B cell (primary cell): Measurements from ENCODE around the gene VPS51. TPM values are rescaled to one million over a fixed set of nuclear protein-coding genes. Genes with fewer than 3 reads are reported as not detected.

Experiments used
- ATAC-seq: fragments of 200-7000 bp; cut with Tn5 transposase; one replicate; pipeline ENCODE4 v1.10.0; 2021; ENCODE audit warnings: low read depth, mild to moderate bottlenecking, moderate number of reproducible peaks, moderate library complexity
- CTCF ChIA-PET: fragments of 350-600 bp; sonication (Branson Sonifier 250); formaldehyde crosslinking; loops from one replicate; lab custom pipeline; 2021; ENCODE audit warnings: antibody characterized with exemption, inconsistent platforms; lab: Charles Lee
- POLR2A ChIA-PET: fragments of 350-600 bp; sonication (Branson Sonifier 250); formaldehyde crosslinking; loops from one replicate; lab custom pipeline; 2021; ENCODE audit warnings: antibody characterized with exemption; lab: Charles Lee
- DNase-seq: peaks from one replicate; pipeline ENCODE4 v3.0.0; 2013
- H2AFZ ChIP-seq: 2 replicates; pipeline ENCODE4 v1.6.1; 2012; ENCODE audit warnings: mild to moderate bottlenecking, low read depth, low read length; ENCODE audit not compliant: insufficient read depth, poor library complexity, severe bottlenecking
- H3K27ac ChIP-seq, 2 donors: 1 replicate in 1 of 2; 2 replicates in 1 of 2; pipeline ENCODE4 v1.5.1; 2012 to 2013; ENCODE audit warnings: low read length in 2 of 2, mild to moderate bottlenecking in 2 of 2, moderate library complexity in 1 of 2
- H3K27me3 ChIP-seq, 4 experiments: fragments of 200-600 bp in 1 of 4; sonication (generic) in 1 of 4; replicated peaks in 1 of 4; 1 replicate in 2 of 4; 2 replicates in 2 of 4; pipeline versions ENCODE4 v1.6.1 to v1.7.0; 2013 to 2016; ENCODE audit warnings: low read length in 3 of 4, mild to moderate bottlenecking in 2 of 4, mixed read lengths in 1 of 4, moderate library complexity in 1 of 4; ENCODE audit not compliant: insufficient read depth in 4 of 4, control insufficient read depth in 3 of 4; ENCODE audit errors: control extremely low read depth in 1 of 4
- H3K36me3 ChIP-seq, 2 experiments: replicated peaks in 1 of 2; 1 replicate in 1 of 2; 2 replicates in 1 of 2; pipeline versions ENCODE4 v1.6.1 to v1.7.1; 2013; ENCODE audit warnings: low read length in 1 of 2; ENCODE audit not compliant: insufficient read depth in 2 of 2, control insufficient read depth in 1 of 2; ENCODE audit errors: control extremely low read depth in 1 of 2, extremely low read depth in 1 of 2
- H3K4me1 ChIP-seq, 2 donors: fragments of 200-600 bp in 1 of 2; sonication (generic) in 1 of 2; 1 replicate in 1 of 2; 2 replicates in 1 of 2; pipeline versions ENCODE4 v1.5.1 to v1.6.1; 2013 to 2017; ENCODE audit warnings: low read length in 2 of 2; ENCODE audit not compliant: control insufficient read depth in 2 of 2, insufficient read depth in 2 of 2
- H3K4me2 ChIP-seq: replicated peaks from 2 replicates; pipeline ENCODE3; 2012; ENCODE audit warnings: mild to moderate bottlenecking, low read depth, low read length; ENCODE audit not compliant: poor library complexity, severe bottlenecking
- H3K4me3 ChIP-seq, 5 experiments: fragments of 200-600 bp in 1 of 5; sonication (generic) in 1 of 5; 1 replicate in 3 of 5; 2 replicates in 2 of 5; pipeline versions ENCODE4 v1.5.1 to v1.7.0; 2011 to 2016; ENCODE audit warnings: low read length in 4 of 5, mild to moderate bottlenecking in 4 of 5, low read depth in 2 of 5, control low read depth in 1 of 5, moderate library complexity in 1 of 5; ENCODE audit not compliant: insufficient read depth in 1 of 5; ENCODE audit errors: control extremely low read depth in 1 of 5, extremely low read depth in 1 of 5
- H3K79me2 ChIP-seq: fragments of 200-600 bp; sonication (generic); one replicate; pipeline ENCODE4 v1.6.0; 2016; ENCODE audit warnings: low read length; ENCODE audit not compliant: control insufficient read depth, insufficient read depth
- H3K9ac ChIP-seq: fragments of 200-600 bp; sonication (generic); 2 replicates; pipeline ENCODE4 v1.6.1; 2017; ENCODE audit warnings: mild to moderate bottlenecking, low read length, moderate library complexity
- H3K9me3 ChIP-seq, 3 donors: one replicate each; pipeline versions ENCODE4 v1.6.1 to v1.7.1; 2013; ENCODE audit warnings: low read length in 2 of 3; ENCODE audit not compliant: control insufficient read depth in 2 of 3, insufficient read depth in 1 of 3; ENCODE audit errors: control extremely low read depth in 1 of 3
- H4K20me1 ChIP-seq: 2 replicates; pipeline ENCODE4 v1.6.0; 2012; ENCODE audit warnings: mild to moderate bottlenecking, low read length; ENCODE audit not compliant: insufficient read depth, control insufficient read depth, poor library complexity, severe bottlenecking
- H3K27ac Mint-ChIP-seq: one replicate; pipeline ENCODE4 v1.8.0; 2021; ENCODE audit warnings: mixed read lengths
- H3K27me3 Mint-ChIP-seq: one replicate; pipeline ENCODE4 v1.8.0; 2021; ENCODE audit warnings: mixed read lengths
- H3K4me1 Mint-ChIP-seq: one replicate; pipeline ENCODE4 v1.8.0; 2021; ENCODE audit warnings: mixed read lengths
- H3K4me3 Mint-ChIP-seq: one replicate; pipeline ENCODE4 v1.8.0; 2021; ENCODE audit warnings: mixed read lengths
- H3K9me3 Mint-ChIP-seq: one replicate; pipeline ENCODE4 v1.8.0; 2022; ENCODE audit warnings: mixed read lengths; ENCODE audit not compliant: insufficient read depth
- CTCF ChIP-seq: fragments of 200-600 bp; IDR thresholded peaks from one replicate; pipeline ENCODE4 v1.8.0; 2022; ENCODE audit warnings: antibody characterized with exemption, mild to moderate bottlenecking
- EZH2 ChIP-seq: IDR thresholded peaks from 2 replicates; pipeline ENCODE4 v1.6.1; 2012; ENCODE audit warnings: borderline replicate concordance, low read depth, mild to moderate bottlenecking, moderate library complexity, low read length; ENCODE audit not compliant: insufficient read depth, poor library complexity, severe bottlenecking
- WGBS: methylation state at CpG from one replicate; pipeline ENCODE4 v1.1.5; 2013; ENCODE audit warnings: missing lambda C conversion rate; ENCODE audit not compliant: insufficient coverage; 5-methylcytosine and 5-hydroxymethylcytosine counted together
- intact Hi-C: fragments of 100-400 bp; cut with micrococcal nuclease; formaldehyde crosslinking; loops from one replicate; pipeline ENCODE4 v1.10.0; 2022
- polyA plus RNA-seq: library from polyadenylated mRNA; depleted of rRNA; stranded (reverse); fragments of >200 nt; gene quantifications from 2 replicates; pipeline ENCODE4 v1.2.3, GENCODE V29; 2012
- total RNA-seq, 2 donors: library from RNA; stranded (reverse); fragments of 120-200 nt in 1 of 2; gene quantifications; 1 replicate in 1 of 2; 2 replicates in 1 of 2; pipeline versions ENCODE4 v1.2.3 to v1.2.4, GENCODE V29; 2013 to 2022

VPS51 gene
- total and polyA plus RNA-seq, 2 donors (not counting 1 experiment from before 2014, with no cell fraction given) = 206 to 223 TPM

GRCh38 chr11:65124480-65125196, 28.6 kb downstream of the VPS51 start:
- H3K4me1 ChIP-seq = peaks cover 30 to 48% of the 10 kb centered on the region in 2 donors
- H3K27me3 Mint-ChIP-seq = no peaks in the 10 kb centered on the region
- no peak for DNase-seq
- H2AFZ ChIP-seq = no peak overlapping the region
- peak overlapping the region; percentile 64 for H3K4me3 Mint-ChIP-seq
- H3K4me2 ChIP-seq = no peak overlapping the region
- ATAC-seq = no peak
- H3K79me2 ChIP-seq = peaks cover 79% of the 10 kb centered on the region
- H3K9ac ChIP-seq = no peak overlapping the region
- H3K9me3 ChIP-seq = no peaks in the 10 kb centered on the region
- H3K27ac ChIP-seq = no peak overlapping the region
- ChIA-PET POLR2A (interaction anchor here (1.0 kb wide), 1 partner anchor 49 kb away, joined by 3 read pairs; no protein-coding TSS in a partner anchor), CTCF (interaction anchor here (0.6 to 4.4 kb wide), 3 partner anchors 12 to 1985 kb away, joined by 3 to 20 read pairs (median 5); partner anchors contain the start of genes CAPN1 and TM7SF2)
- 100% methylated on average over 1 of the region's 5 CpGs for WGBS
- H3K27ac Mint-ChIP-seq = peak overlapping the region; percentile 47
- peaks cover 2 to 73% of the 10 kb centered on the region in 2 experiments for H3K36me3 ChIP-seq
- H4K20me1 ChIP-seq = peaks cover 49% of the 10 kb centered on the region
- H3K4me3 ChIP-seq = no peak overlapping the region
- peaks cover 43% of the 10 kb centered on the region for H3K4me1 Mint-ChIP-seq
- no peaks in the 10 kb centered on the region for H3K27me3 ChIP-seq
- intact Hi-C loops = no loop called here
- no peaks in the 10 kb centered on the region for H3K9me3 Mint-ChIP-seq
- TF ChIP-seq EZH2 (no peak), CTCF (no peak)
